ENCODE measurements around the gene SHISA5.
"Not testable (repeated sequence)": the region's sequence is repeated elsewhere in the genome, so short reads cannot be mapped to it uniquely, and the experiment has no call there.

GRCh38 chr3:48482822-48483221 is 21.2 kb downstream of the SHISA5 start:
- not testable (repeated sequence) for TF ChIP-seq POLR2A (IDR thresholded peaks at IDR 0.05; ENCODE audit: low read depth, low read length); CBX5 (IDR thresholded peaks at IDR 0.05; ENCODE audit: low read depth); CREM (IDR thresholded peaks at IDR 0.05; ENCODE audit: low read depth); REST (IDR thresholded peaks at IDR 0.05; ENCODE audit: low read depth, low read length); CBFB (IDR thresholded peaks at IDR 0.05; ENCODE audit: low read depth); MTA2 (IDR thresholded peaks at IDR 0.05; ENCODE audit: low read depth); SP1 (IDR thresholded peaks at IDR 0.05; ENCODE audit: low read depth, low read length); FOXM1 (IDR thresholded peaks at IDR 0.05; ENCODE audit: low read depth, low read length); TCF7 (IDR thresholded peaks at IDR 0.05; ENCODE audit: borderline replicate concordance)
- TF ChIP-seq, protein P1, sequence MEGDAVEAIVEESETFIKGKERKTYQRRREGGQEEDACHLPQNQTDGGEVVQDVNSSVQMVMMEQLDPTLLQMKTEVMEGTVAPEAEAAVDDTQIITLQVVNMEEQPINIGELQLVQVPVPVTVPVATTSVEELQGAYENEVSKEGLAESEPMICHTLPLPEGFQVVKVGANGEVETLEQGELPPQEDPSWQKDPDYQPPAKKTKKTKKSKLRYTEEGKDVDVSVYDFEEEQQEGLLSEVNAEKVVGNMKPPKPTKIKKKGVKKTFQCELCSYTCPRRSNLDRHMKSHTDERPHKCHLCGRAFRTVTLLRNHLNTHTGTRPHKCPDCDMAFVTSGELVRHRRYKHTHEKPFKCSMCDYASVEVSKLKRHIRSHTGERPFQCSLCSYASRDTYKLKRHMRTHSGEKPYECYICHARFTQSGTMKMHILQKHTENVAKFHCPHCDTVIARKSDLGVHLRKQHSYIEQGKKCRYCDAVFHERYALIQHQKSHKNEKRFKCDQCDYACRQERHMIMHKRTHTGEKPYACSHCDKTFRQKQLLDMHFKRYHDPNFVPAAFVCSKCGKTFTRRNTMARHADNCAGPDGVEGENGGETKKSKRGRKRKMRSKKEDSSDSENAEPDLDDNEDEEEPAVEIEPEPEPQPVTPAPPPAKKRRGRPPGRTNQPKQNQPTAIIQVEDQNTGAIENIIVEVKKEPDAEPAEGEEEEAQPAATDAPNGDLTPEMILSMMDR (IDR thresholded peaks at IDR 0.05 in 2 of 3, conservative IDR thresholded peaks at IDR 0.05 in 1 of 3; ENCODE audit: control insufficient read depth in 2 of 3, extremely low read depth in 1 of 3, insufficient read depth in 1 of 3, low read depth in 3 of 3, low read length in 3 of 3), result not testable (repeated sequence)
